NOMO-1 treated with DMSO at 0.1 percent for 48 hours (cell line): ENCODE data around the gene SLC13A1.
"Not testable (repeated sequence)": the region's sequence is repeated elsewhere in the genome, so short reads cannot be mapped to it uniquely, and the experiment has no call there.

Source experiments
- DNase-seq: peaks from one replicate; lab custom pipeline; 2025; ENCODE audit not compliant: unreplicated experiment; lab: John Stamatoyannopoulos, UW

Gene SLC13A1

GRCh38 chr7:123131140-123131539, 68.6 kb downstream of the SLC13A1 start:
- no peak for DNase-seq

DNA sequence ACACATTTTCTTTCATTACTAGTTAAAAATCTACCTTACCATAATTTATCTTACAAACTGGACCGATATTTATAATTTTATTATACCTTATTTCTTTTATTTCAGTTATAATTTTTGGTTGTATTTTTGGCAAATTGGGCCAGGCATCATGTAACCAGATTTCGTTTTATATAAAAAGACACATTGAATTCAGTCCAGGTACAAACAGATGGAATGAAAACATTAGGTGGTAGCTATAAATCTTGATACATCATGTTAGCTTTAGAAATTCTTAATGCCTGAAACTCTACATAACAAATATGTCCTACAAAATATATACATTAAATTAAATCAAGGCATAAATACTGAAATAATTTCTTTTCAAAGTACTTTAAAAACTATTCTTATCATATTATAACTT, 73.1 kb downstream of the SLC13A1 start:
- DNase-seq = no peak

DNA sequence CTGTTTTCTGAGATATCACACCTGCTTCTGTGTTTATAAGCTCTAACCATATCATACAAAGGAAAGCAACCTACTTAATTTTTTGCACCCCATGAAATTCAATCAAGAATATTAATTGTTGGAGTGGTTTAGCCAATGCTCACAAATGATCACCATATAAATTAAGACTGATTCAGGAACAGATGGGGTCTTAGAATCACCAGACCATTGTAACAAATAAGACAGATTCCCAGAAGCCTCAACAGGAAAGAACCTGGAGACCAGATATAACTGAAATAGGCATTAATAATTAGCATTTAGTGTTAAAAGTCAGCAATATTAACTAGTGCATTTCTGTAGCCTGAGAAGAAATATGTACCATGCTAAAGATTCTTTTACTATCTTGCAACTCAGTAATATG, 73.6 kb downstream of the SLC13A1 start:
- DNase-seq = no peak

- DNase-seq = no peak
These were observed 74.5 kb downstream of the SLC13A1 start for GRCh38 chr7:123125231-123125630.

DNA sequence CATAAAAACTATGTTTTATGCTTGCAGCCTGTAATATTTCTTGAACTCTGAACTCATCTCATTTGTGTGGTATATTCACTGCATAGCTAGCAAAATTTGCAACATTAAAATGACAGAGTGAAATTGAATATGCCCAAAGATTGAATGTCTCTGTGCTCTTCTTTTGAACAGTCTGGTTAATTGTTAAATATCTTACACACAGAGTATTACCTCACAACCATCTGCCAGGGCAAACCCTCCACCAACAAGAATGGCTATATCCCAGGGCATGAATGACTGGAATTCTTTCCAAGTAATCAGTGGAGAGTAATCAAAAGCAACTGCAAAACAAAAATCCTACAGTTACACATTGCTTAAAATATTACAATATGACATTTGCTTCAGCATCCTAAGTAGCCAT, 76.9 kb downstream of the SLC13A1 start:
- no peak for DNase-seq

GRCh38 chr7:123120286-123120685, 79.5 kb downstream of the SLC13A1 start:
- no peak for DNase-seq

DNA sequence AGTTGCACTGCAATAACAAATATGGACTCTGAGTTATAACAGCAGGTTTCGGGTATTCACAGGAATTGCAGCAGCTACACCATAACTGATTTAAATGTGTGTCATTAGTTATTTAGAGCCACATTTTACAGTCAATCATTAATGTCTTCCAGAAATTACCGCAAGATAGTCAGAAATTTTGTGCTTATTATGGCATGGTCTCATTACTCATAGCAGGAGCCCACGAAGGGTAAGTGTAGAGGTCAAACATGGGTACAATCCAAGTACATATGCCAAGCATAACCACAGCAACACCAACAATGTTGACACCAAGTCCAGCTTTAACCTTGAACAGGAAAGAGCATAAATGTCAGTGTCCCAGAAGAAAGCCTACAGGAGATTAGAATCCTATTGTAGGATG, 84.4 kb downstream of the SLC13A1 start:
- DNase-seq = no peak

GRCh38 chr7:123114288-123114687, 85.5 kb downstream of the SLC13A1 start:
- DNase-seq = no peak

DNA sequence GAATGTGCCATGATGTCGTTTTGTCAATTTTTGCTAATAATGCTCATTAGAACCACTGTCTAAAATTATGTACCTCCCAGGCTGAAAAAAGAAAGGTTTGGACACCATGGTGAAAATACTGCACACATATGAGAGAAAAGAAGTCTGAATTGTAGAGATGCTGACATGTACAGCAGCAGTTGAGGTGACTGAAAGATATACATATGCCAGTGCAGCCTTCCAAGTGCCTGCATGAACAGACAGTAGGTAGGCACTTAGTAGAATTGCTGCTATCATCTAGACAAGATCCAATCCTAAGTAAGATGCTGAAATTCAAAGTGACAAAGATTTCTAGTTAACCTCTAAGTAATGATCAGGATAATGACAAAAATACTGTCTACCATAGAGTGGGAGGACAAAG, 86.9 kb downstream of the SLC13A1 start:
- DNase-seq = no peak

DNA sequence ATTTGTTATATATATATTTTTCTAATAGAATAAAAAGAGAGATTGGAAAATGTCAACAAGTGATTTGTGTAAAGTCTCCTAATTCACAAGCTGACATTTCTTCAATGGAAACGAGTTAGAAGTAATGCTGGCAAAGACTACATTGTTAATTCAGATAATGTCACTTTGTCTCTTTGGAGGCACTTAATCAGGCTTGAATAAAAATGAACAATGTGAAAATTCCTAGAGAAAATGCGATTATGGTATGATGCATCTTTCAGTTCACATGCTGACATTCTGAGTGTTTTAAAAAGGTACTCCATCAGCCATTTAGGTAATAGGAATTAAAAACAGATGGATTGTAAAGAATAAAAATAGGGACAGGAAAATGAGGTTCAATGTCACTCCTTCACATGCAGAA, 100.1 kb downstream of the SLC13A1 start:
- DNase-seq = no peak

DNA sequence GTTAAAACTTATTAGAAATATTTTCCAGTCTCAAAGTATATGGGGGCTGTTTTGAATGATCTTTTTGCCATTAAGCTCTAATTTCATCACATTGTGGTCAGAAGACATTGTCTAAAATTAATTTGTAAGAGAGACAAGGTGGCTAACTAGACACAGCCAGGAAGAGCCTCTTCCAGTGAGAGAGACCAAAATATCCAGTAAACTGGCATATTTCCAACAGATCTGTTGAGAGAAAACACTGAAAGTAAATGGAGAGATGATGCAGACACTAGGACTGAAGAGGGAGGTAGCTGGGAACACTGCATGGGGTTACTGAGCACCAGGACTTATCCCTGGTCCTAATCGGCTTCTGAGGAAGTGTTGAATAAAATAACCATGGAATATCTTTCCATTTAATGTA, 102.8 kb downstream of the SLC13A1 start:
- DNase-seq = no peak

DNA sequence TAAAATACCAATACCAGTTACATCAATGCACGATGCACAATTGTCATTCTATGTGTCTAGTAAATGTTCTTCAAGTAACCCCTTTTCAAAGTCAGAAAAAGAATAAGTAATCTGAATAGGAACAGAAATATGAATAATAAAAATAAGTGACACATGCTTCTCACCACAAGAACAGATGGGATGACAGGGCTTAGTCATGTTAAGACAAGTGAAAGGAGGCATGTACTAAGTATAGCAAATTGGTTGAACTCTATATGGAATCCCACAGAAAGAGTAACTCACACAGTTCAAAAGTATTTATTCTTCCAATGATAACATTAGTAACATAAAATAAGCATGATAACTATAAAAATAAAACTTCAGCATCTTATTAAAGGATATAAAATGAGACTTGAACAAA, 103.3 kb downstream of the SLC13A1 start:
- no peak for DNase-seq

- no peak for DNase-seq
These were observed 109.3 kb downstream of the SLC13A1 start for GRCh38 chr7:123090456-123090855.

- not testable (repeated sequence) for DNase-seq
These were observed 112.9 kb downstream of the SLC13A1 start for GRCh38 chr7:123086910-123087309.

DNA sequence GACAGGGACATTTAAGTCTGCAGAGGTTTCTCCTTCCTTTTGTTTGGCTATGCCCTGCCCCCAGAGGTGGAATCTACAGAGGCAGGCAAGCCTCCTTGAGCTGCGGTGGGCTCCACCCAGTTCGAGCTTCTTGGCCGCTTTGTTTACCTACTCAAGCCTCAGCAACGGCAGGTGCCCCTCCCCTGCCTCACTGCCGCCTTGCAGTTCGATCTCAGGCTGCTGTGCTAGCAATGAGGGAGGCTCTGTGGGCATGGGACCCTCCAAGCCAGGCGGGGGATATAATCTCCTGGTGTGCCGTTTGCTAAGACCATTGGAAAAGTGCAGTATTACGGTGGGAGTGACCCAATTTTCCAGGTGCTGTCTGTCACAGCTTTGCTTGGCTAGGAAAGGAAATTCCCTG, 114.9 kb downstream of the SLC13A1 start:
- DNase-seq = not testable (repeated sequence)

DNA sequence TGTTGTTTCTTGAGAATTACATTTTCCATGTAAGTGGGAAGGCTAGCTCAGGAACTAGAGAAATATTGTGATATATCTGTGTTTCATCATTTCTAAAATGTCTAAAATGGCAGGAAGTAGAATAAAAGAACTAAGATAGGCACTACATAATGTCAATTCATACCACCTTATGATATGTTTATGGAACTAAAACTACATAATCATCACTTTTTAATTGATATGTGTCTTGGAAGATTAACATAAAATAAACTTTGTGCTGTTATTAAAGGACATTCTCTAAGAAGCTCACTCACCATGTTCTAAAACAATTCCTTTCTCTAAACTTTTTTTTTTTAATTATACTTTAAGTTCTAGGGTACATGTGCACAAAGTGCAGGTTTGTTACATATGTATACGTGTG, 120.7 kb downstream of the SLC13A1 start:
- no peak for DNase-seq

GRCh38 chr7:123075838-123076467, 123.8 kb downstream of the SLC13A1 start:
- DNase-seq = no peak

DNA sequence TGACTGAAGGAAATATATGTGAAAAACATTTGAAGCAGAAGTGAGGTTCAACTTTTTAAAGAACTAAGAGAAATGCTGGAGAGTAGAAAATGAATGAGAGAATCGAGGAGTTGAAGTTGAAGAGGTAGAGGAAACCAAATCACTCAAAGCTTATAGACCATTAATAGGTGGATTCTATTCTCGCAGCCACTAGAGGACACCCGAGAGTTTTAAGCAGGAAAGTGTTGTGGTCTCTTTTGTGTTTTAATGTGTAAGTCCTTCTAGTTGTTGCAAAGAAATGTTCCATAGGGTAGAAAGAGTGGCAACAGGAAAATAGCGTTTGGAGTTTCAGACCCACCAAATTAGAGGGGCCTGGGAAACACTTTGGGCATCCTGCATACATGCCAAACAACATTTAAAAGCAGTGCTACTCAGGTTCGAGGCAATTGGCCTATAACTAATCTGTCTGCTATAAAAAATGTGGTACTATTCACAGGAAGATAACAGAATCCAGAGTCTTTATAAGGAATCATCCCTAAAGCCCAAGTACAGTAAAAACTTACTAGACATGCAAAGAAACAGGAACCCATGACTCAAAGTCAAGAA, 129.0 kb downstream of the SLC13A1 start:
- no peak for DNase-seq

- DNase-seq = no peak
These were observed 132.0 kb downstream of the SLC13A1 start for GRCh38 chr7:123067814-123068213.
